ENCODE data around the gene LDB3.

The LDB3 gene

DNA sequence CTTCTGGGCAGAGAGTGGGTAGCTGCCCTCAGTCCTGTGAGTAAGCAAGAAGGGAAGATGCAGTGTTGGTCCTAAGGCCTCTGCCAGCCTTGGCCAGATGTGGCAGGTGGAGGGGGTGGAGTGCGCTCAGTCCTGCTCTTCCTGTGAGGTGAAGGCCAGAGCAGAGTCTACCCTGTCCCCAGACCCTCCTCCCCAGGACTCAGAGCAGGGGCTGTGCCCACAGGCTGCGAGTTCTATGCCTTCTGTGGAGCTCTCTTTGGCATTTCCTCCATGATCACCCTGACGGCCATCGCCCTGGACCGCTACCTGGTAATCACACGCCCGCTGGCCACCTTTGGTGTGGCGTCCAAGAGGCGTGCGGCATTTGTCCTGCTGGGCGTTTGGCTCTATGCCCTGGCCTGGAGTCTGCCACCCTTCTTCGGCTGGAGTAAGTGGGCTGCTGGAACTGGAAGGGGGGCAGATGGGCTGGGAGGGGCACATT, 10.0 kb upstream of the LDB3 start:
- Histone ChIP-seq H3K4me3 (ENCODE audit: extremely low read depth, insufficient read depth, low read length, poor library complexity, severe bottlenecking) (no peak overlapping the region), H3K9me3 (ENCODE audit: control insufficient read depth, low read length) (no peaks in the 10 kb centered on the region), H3K4me1 (ENCODE audit: control insufficient read depth, insufficient read depth, low read length, poor library complexity, severe bottlenecking) (peaks cover 6% of the 10 kb centered on the region), H3K27ac (ENCODE audit: low read depth, low read length, severe bottlenecking) (no peak overlapping the region), H3K36me3 (ENCODE audit: control insufficient read depth, insufficient read depth, low read length) (no peaks in the 10 kb centered on the region)
- 96 to 99% methylated on average over 11 to 12 of the region's 12 CpGs for WGBS, 2 experiments (ENCODE audit: insufficient coverage in 2 of 2)

DNA sequence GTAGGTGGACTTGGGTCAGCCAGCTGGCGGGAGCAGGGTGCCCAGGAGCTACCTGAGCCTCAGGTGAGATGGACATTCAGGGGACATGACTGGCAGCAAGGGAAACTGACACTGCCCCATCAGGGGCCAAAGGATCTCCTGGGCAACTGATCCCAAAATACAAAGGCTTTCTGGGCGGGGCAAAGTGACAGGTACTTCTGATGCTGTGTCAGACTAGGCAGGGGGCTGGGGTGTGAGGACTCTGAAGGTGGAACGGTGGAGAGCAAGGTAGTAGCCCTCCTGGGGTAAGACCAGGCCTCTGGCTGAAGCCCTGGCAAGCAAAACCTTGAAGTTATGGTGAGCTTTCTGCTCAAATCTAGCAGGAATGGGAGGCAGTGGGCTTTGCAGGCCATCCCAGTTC, 9.6 kb upstream of the LDB3 start:
- no peaks in the 10 kb centered on the region for H3K36me3 ChIP-seq (ENCODE audit: control insufficient read depth, insufficient read depth, low read length)
- H3K27ac ChIP-seq (ENCODE audit: low read depth, low read length, severe bottlenecking) = no peak overlapping the region
- no peaks in the 10 kb centered on the region for H3K9me3 ChIP-seq (ENCODE audit: control insufficient read depth, low read length)
- peaks cover 6% of the 10 kb centered on the region for H3K4me1 ChIP-seq (ENCODE audit: control insufficient read depth, insufficient read depth, low read length, poor library complexity, severe bottlenecking)
- H3K4me3 ChIP-seq (ENCODE audit: extremely low read depth, insufficient read depth, low read length, poor library complexity, severe bottlenecking) = no peak overlapping the region
- 0 to 33% methylated on average over 2 to 3 of the region's 3 CpGs for WGBS, 2 experiments (ENCODE audit: insufficient coverage in 2 of 2)

DNA sequence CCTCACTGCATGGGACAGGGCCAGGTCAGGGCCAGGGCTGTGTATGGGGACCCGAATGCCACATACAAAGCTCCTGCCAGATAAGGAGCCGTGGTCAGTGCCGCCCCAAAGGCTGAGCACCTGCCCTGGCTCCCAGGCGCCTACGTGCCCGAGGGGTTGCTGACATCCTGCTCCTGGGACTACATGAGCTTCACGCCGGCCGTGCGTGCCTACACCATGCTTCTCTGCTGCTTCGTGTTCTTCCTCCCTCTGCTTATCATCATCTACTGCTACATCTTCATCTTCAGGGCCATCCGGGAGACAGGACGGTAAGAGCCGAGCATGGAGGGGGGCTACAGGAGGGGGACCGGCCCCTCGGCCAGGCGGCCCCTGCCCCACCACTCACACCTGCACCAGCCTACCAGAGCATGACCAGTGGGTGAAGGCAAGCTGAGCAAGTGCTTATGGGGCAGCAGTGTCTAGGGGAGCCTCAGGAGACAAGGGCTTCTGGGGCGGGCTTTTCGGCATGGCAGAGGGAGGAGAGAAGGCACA, 9.1 kb upstream of the LDB3 start:
- WGBS, 2 experiments (ENCODE audit: insufficient coverage in 2 of 2) = 94 to 95% methylated on average over 6 to 13 of the region's 19 CpGs
- H3K27ac ChIP-seq (ENCODE audit: low read depth, low read length, severe bottlenecking) = no peak overlapping the region
- H3K9me3 ChIP-seq (ENCODE audit: control insufficient read depth, low read length) = no peaks in the 10 kb centered on the region
- H3K4me1 ChIP-seq (ENCODE audit: control insufficient read depth, insufficient read depth, low read length, poor library complexity, severe bottlenecking) = peaks cover 6% of the 10 kb centered on the region
- H3K4me3 ChIP-seq (ENCODE audit: extremely low read depth, insufficient read depth, low read length, poor library complexity, severe bottlenecking) = no peak overlapping the region
- H3K36me3 ChIP-seq (ENCODE audit: control insufficient read depth, insufficient read depth, low read length) = no peaks in the 10 kb centered on the region

DNA sequence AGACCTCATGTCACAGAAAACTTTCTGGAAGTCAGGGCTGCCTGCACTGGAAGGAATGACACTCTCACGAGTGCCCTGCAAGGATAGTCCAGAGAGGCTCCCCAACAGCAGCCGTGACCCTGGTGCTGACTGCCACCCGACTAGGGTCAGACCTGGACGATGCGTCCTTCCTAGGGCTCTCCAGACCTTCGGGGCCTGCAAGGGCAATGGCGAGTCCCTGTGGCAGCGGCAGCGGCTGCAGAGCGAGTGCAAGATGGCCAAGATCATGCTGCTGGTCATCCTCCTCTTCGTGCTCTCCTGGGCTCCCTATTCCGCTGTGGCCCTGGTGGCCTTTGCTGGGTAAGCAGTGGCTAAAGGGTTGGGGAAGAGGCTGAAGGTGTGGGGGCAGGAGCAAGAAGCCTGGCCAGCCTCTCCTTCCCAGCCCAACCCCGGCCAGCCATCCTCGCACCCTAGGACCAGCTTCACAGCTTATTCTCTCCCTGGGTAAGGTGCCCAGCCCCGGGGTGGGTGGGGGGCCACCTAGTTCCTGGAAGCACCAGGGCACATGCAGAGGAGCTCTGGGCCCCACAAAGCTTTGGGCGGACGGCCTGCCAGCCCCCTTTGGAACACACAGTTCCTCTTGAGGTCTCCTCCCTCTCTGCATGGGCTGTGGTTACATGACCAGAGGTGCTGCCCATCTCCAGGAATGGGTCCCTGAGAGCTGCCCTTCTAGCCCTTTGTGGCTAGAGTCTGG, 8.4 kb upstream of the LDB3 start:
- 81 to 91% methylated on average over 13 to 15 of the region's 17 CpGs for WGBS, 2 experiments (ENCODE audit: insufficient coverage in 2 of 2)
- Histone ChIP-seq H3K36me3 (ENCODE audit: control insufficient read depth, insufficient read depth, low read length) (no peaks in the 10 kb centered on the region), H3K4me3 (ENCODE audit: extremely low read depth, insufficient read depth, low read length, poor library complexity, severe bottlenecking) (no peak overlapping the region), H3K27ac (ENCODE audit: low read depth, low read length, severe bottlenecking) (no peak overlapping the region), H3K4me1 (ENCODE audit: control insufficient read depth, insufficient read depth, low read length, poor library complexity, severe bottlenecking) (peaks cover 13% of the 10 kb centered on the region), H3K9me3 (ENCODE audit: control insufficient read depth, low read length) (no peaks in the 10 kb centered on the region)

DNA sequence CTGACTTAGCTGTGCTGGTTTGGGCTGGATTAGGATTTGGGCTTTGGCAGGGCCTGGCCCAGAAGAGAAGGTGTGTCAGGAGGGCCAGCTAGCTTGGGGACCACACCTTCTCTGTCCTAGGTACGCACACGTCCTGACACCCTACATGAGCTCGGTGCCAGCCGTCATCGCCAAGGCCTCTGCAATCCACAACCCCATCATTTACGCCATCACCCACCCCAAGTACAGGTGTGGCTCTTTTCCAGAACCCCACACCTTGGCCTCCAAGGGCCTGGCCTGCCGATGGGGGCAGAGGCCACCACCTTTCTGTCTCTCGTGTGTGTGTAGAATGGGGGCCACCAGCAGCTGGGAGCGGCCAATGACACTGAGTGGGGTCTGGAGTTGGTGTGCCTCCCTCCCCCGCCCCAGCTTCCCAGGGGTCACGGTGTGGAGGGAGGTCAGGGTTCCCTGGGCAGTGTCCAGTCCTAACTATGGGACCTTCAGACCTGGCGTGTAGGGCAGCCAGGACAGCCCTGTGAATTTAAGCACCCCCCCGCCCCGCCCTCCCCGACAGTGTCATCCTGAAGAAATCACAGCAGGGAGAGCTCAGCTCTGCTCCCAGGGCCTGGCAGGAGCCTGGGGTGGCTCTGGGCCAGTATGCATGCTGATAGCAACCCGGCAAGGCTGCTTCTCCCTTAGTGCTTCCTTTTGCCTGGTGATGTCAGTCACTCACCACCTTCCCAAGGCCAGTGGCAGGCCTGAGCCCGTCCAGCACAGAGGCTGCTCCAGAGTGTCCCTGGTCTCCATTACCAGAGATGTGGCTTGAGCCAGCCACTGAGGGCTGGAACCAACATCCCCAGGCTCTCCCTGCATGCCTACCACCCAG, 6.9 kb upstream of the LDB3 start:
- Histone ChIP-seq H3K4me3 (ENCODE audit: extremely low read depth, insufficient read depth, low read length, poor library complexity, severe bottlenecking) (no peak overlapping the region), H3K27ac (ENCODE audit: low read depth, low read length, severe bottlenecking) (no peak overlapping the region), H3K36me3 (ENCODE audit: control insufficient read depth, insufficient read depth, low read length) (no peaks in the 10 kb centered on the region), H3K4me1 (ENCODE audit: control insufficient read depth, insufficient read depth, low read length, poor library complexity, severe bottlenecking) (peaks cover 27% of the 10 kb centered on the region), H3K9me3 (ENCODE audit: control insufficient read depth, low read length) (no peaks in the 10 kb centered on the region)
- 85 to 93% methylated on average over 12 to 14 of the region's 17 CpGs for WGBS, 2 experiments (ENCODE audit: insufficient coverage in 2 of 2)

DNA sequence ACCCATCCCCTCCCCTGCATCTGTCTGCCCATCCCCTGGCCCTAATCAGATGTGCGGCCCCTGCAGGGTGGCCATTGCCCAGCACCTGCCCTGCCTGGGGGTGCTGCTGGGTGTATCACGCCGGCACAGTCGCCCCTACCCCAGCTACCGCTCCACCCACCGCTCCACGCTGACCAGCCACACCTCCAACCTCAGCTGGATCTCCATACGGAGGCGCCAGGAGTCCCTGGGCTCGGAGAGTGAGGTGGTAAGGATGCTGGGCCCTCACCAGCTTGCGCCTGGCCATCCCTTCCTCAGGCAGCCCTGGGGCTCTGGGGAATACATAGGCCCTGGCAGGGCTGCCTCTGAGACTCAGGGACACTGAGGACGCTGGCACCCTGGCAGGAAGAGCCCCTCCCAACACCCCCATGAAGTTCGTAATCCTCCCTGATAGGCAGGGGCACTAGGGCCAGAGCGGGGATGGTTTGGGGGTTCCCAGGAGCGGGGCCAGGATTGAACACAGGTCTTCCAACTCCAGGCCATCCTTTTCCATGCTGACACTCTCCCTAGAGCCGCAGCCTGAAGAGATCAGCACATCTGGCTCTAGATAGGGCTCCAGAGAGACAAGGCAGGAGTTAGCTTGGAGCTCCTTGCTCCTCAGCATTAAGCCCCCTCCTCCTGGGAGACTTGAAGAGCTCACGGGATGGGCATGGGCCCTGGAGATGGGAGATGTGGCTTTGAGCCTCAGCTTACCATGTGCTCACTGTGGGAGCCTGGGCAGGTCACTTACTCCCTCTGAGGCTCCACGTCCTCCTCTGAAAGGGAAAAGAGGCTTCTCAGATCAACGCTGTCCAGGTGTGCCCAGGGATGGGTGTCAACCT, 5.9 kb upstream of the LDB3 start:
- Histone ChIP-seq H3K9me3 (ENCODE audit: control insufficient read depth, low read length) (no peaks in the 10 kb centered on the region), H3K4me3 (ENCODE audit: extremely low read depth, insufficient read depth, low read length, poor library complexity, severe bottlenecking) (no peak overlapping the region), H3K27ac (ENCODE audit: low read depth, low read length, severe bottlenecking) (no peak overlapping the region), H3K4me1 (ENCODE audit: control insufficient read depth, insufficient read depth, low read length, poor library complexity, severe bottlenecking) (peaks cover 29% of the 10 kb centered on the region), H3K36me3 (ENCODE audit: control insufficient read depth, insufficient read depth, low read length) (no peaks in the 10 kb centered on the region)
- 90 to 96% methylated on average over 7 of the region's 19 CpGs for WGBS, 2 experiments (ENCODE audit: insufficient coverage in 2 of 2)

DNA sequence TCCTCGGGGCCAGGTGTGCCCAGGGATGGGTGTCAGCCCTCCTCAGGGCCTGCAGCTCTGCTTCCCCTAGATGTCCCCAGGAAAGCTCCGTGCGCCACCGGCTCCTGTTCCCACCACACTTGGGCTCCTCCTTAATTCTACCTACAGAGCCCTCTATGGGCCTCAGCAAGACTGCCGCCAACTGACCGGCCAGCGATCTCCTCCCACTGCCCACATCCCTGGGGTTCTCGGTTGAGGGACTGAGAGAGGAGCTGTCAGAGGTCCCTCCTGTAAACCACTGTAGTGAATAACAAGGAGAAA, 5.3 kb upstream of the LDB3 start:
- Histone ChIP-seq H3K4me3 (ENCODE audit: extremely low read depth, insufficient read depth, low read length, poor library complexity, severe bottlenecking) (no peak overlapping the region), H3K27ac (ENCODE audit: low read depth, low read length, severe bottlenecking) (no peak overlapping the region), H3K36me3 (ENCODE audit: control insufficient read depth, insufficient read depth, low read length) (no peaks in the 10 kb centered on the region), H3K9me3 (ENCODE audit: control insufficient read depth, low read length) (no peaks in the 10 kb centered on the region), H3K4me1 (ENCODE audit: control insufficient read depth, insufficient read depth, low read length, poor library complexity, severe bottlenecking) (peaks cover 30% of the 10 kb centered on the region)
- WGBS, 2 experiments (ENCODE audit: insufficient coverage in 2 of 2) = 83 to 87% methylated on average over 5 of the region's 8 CpGs

DNA sequence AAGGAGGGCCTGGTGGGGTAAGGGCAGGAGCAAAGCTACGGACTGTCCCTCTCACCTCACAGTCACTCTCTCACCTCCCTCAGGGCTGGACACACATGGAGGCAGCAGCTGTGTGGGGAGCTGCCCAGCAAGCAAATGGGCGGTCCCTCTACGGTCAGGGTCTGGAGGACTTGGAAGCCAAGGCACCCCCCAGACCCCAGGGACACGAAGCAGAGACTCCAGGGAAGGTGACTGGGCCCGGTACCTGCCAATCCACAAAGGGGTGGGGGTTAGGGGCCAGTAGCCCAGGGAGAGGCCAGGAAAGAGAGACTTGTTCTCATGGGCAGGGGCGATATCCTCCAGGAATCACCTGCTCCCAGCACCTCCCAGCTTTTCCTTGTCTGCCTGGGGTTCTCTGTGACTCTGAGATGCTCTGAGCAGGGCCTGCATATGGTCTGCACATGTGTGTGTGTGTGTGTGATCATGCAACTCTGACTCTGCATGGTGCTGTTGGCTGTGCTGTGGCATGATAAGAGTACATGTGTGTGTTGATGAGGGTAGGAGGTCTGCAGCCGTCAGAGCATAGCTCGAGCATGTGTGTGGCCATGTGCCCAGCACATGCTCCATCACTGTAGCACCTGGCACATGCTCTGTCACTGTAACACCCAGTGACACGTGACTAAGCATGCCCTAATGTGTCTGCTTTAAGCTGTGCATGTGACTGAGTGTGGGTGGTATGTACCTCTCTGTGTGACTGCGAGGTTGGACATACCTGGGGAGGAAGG, 4.6 kb upstream of the LDB3 start:
- Histone ChIP-seq H3K27ac (ENCODE audit: low read depth, low read length, severe bottlenecking) (no peak overlapping the region), H3K36me3 (ENCODE audit: control insufficient read depth, insufficient read depth, low read length) (no peaks in the 10 kb centered on the region), H3K9me3 (ENCODE audit: control insufficient read depth, low read length) (no peaks in the 10 kb centered on the region), H3K4me1 (ENCODE audit: control insufficient read depth, insufficient read depth, low read length, poor library complexity, severe bottlenecking) (peaks cover 38% of the 10 kb centered on the region), H3K4me3 (ENCODE audit: extremely low read depth, insufficient read depth, low read length, poor library complexity, severe bottlenecking) (no peak overlapping the region)
- 85 to 96% methylated on average over 5 to 7 of the region's 10 CpGs for WGBS, 2 experiments (ENCODE audit: insufficient coverage in 2 of 2)

DNA sequence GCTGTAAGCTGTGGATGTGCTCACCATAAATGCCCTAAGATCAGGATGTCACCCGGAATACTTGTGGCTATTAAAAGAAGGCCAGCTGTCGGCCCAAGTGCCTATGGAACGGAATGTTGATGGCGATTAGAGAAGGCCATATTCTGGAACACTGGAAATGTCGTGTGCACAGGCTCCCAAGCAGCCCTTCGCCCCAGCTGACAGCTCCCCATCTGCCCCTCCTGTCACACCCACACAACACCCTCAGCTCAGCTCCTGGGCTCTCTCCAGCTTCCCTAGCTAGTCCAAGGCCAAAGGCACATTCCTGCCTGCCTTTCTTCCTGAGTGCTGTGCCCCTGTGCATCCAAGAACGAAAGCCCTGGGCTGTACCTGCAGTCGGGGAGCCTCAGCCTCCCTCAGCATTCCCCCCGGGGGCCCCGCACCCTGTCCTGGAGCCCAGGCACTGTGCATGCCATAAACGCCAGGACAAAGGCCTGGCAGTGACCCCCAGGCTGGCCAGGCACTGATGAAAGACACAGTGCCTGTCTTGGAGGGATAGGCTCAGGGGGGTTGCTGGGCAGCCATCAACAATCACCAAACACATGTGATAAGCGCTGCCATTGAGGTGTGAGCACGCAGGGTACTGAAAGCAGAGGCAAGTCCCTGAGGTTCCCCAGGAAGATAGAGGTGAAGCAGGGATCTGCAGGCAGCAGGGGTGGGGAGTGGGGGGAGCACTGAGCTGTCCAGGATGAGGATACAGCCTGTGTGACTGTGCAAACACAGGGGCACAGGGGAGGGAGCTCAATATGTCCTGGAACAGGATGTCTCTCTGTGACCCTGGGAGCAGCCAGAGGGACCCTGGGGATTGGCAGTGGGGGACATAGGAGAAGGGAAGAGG, 3.7 kb upstream of the LDB3 start:
- Histone ChIP-seq H3K4me1 (ENCODE audit: control insufficient read depth, insufficient read depth, low read length, poor library complexity, severe bottlenecking) (peaks cover 45% of the 10 kb centered on the region), H3K36me3 (ENCODE audit: control insufficient read depth, insufficient read depth, low read length) (no peaks in the 10 kb centered on the region), H3K4me3 (ENCODE audit: extremely low read depth, insufficient read depth, low read length, poor library complexity, severe bottlenecking) (no peak overlapping the region), H3K9me3 (ENCODE audit: control insufficient read depth, low read length) (no peaks in the 10 kb centered on the region), H3K27ac (ENCODE audit: low read depth, low read length, severe bottlenecking) (peak overlapping the region; percentile 16)
- WGBS, 2 experiments (ENCODE audit: insufficient coverage in 2 of 2) = 74 to 79% methylated on average over 10 to 13 of the region's 13 CpGs
